Measurements from ENCODE around the gene CDK18.

GRCh38 chr1:205477759-205478247 lies 26.7 kb upstream of the CDK18 start:
- TF ChIP-seq CTCF (IDR thresholded peaks at IDR 0.05; ENCODE audit: low read length) (no peak), EZH2 (optimal IDR thresholded peaks at IDR 0.05; ENCODE audit: low read depth, low read length) (no peak), EZH2phosphoT487 (IDR thresholded peaks at IDR 0.05; ENCODE audit: low read length) (no peak)
